SJCRH30 (cell line): ENCODE results near the gene MREG. TPM values are rescaled to one million over a fixed set of nuclear protein-coding genes. Genes with fewer than 3 reads are reported as not detected.

Experiments used
- DNase-seq, 2 experiments: peaks; one replicate each; pipeline ENCODE4 v3.0.0-alpha.2; 2015 to 2020
- H3K27ac ChIP-seq: fragments of 250-450 bp; sonication (Bioruptor Pico); 2 replicates; pipeline ENCODE4 v1.5.1; 2020; ENCODE audit warnings: mild to moderate bottlenecking, moderate library complexity
- H3K27me3 ChIP-seq: fragments of 250-450 bp; sonication (Bioruptor Pico); 2 replicates; pipeline ENCODE4 v1.5.1; 2020; ENCODE audit warnings: mild to moderate bottlenecking, moderate library complexity
- H3K36me3 ChIP-seq: fragments of 250-450 bp; sonication (Bioruptor Pico); 2 replicates; pipeline ENCODE4 v1.5.1; 2020; ENCODE audit warnings: mild to moderate bottlenecking, moderate library complexity
- H3K4me1 ChIP-seq: fragments of 250-450 bp; sonication (Bioruptor Pico); 2 replicates; pipeline ENCODE4 v1.5.1; 2020; ENCODE audit warnings: mild to moderate bottlenecking, moderate library complexity
- H3K4me3 ChIP-seq: fragments of 250-450 bp; sonication (Bioruptor Pico); 2 replicates; pipeline ENCODE4 v1.5.1; 2020; ENCODE audit warnings: mild to moderate bottlenecking, moderate library complexity
- H3K9me3 ChIP-seq: fragments of 250-450 bp; sonication (Bioruptor Pico); replicated peaks from 2 replicates; pipeline ENCODE4 v1.5.1; 2020; ENCODE audit warnings: mild to moderate bottlenecking, moderate library complexity
- total RNA-seq: library from RNA; depleted of rRNA; stranded (reverse); fragments of >200 nt; shearing (Covaris generic); gene quantifications from 2 replicates; pipeline ENCODE4 v1.2.3, GENCODE V29; 2014; rRNA removed

Gene MREG
- total RNA-seq = 10.3 and 11.1 TPM in 2 replicates

- peak; percentile 88 to 90 for DNase-seq
- Histone ChIP-seq H3K4me3 (peak within 1 kb of the TSS; percentile 86), H3K9me3 (no peaks in the 10 kb centered on the region; the same call in 1 of the 2 replicates), H3K27me3 (no peaks in the 10 kb centered on the region), H3K27ac (peak within 1 kb of the TSS; percentile 14; the same call in 1 of the 2 replicates), H3K36me3 (no peaks in the 10 kb centered on the region), H3K4me1 (peaks cover 33% of the 10 kb centered on the region)
Measured at GRCh38 chr2:216013080-216013909, at the start of gene MREG. Gene MREG (minus strand): TSS chr2:216013551. CDS start chr2:216013327, 224 bp downstream.

- DNase-seq = no peak
- H3K27me3 ChIP-seq = no peaks in the 10 kb centered on the region
- H3K4me1 ChIP-seq = no peaks in the 10 kb centered on the region
- H3K27ac ChIP-seq = no peak overlapping the region
- H3K36me3 ChIP-seq = peaks cover 8% of the 10 kb centered on the region
- no peaks in the 10 kb centered on the region for H3K9me3 ChIP-seq
- no peak overlapping the region for H3K4me3 ChIP-seq
Measured at GRCh38 chr2:216059233-216059834, 46.0 kb upstream of the MREG start.

DNA sequence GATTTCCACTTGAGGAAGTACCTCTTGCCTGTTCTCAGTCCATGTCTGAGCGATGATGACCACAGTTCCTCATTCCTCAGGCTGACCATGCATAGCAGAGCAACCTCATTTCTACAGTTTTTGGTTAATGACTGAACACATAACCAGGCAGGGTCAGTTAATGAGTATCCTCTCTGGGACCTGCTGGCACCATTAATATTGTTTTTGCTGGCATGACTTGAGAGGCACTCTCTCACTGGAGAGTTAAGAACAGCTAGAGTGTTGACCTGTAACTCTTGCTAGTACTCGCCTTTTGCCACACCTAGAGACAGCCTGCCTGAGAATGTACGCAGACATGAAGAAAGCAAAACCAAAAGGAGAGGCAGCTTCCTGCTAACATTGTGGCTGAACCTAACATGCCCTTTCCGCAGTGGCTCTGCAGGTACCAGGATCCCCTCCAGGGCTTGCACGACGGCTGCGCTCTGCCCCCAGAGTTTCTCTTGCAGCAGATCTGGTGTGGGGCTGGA lies 44.4 kb upstream of the MREG start:
- H3K4me3 ChIP-seq = no peak overlapping the region
- no peak for DNase-seq
- no peak overlapping the region for H3K27ac ChIP-seq
- H3K27me3 ChIP-seq = no peaks in the 10 kb centered on the region
- H3K4me1 ChIP-seq = no peaks in the 10 kb centered on the region
- peaks cover 8% of the 10 kb centered on the region for H3K36me3 ChIP-seq
- H3K9me3 ChIP-seq = no peaks in the 10 kb centered on the region

GRCh38 chr2:216056739-216057138 lies 43.4 kb upstream of the MREG start:
- H3K27me3 ChIP-seq = no peaks in the 10 kb centered on the region
- no peak overlapping the region for H3K27ac ChIP-seq
- H3K9me3 ChIP-seq = no peaks in the 10 kb centered on the region
- H3K4me3 ChIP-seq = no peak overlapping the region
- no peak for DNase-seq
- peaks cover 8% of the 10 kb centered on the region for H3K36me3 ChIP-seq
- H3K4me1 ChIP-seq = no peaks in the 10 kb centered on the region

GRCh38 chr2:216055680-216056079 lies 42.3 kb upstream of the MREG start:
- Histone ChIP-seq H3K4me3 (no peak overlapping the region), H3K27ac (no peak overlapping the region), H3K9me3 (no peaks in the 10 kb centered on the region), H3K27me3 (no peaks in the 10 kb centered on the region), H3K36me3 (peaks cover 8% of the 10 kb centered on the region), H3K4me1 (no peaks in the 10 kb centered on the region)
- DNase-seq = no peak

DNA sequence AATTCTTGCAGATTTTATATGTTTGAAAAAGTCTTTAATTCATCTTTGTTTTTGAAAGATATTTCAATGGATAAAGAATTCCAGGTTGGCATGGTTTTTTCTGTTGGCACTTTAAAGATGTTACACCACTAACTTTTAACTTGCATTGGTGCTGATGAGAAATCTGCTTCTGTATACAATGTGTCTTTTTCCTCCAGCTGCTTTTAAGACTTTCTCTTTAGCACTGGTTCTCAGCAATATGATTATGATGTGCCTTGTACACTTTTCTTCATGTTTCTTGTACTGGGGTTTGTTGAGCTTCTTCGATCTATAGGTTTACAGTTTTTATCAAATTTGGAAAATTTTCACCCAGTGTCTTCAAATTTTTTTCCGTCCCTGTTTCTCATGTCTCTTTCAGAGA lies 39.1 kb upstream of the MREG start:
- Histone ChIP-seq H3K36me3 (no peaks in the 10 kb centered on the region), H3K4me3 (no peak overlapping the region)
- DNase-seq = no peak

GRCh38 chr2:216051350-216051749 lies 38.0 kb upstream of the MREG start:
- DNase-seq = no peak
- Histone ChIP-seq H3K27me3 (no peaks in the 10 kb centered on the region), H3K9me3 (no peaks in the 10 kb centered on the region), H3K27ac (no peak overlapping the region), H3K36me3 (no peaks in the 10 kb centered on the region), H3K4me3 (no peak overlapping the region), H3K4me1 (no peaks in the 10 kb centered on the region)

More for the DNA sequence above, 39.1 kb upstream of the MREG start:
- no peaks in the 10 kb centered on the region for H3K9me3 ChIP-seq
- H3K4me1 ChIP-seq = no peaks in the 10 kb centered on the region
- no peak overlapping the region for H3K27ac ChIP-seq
- H3K27me3 ChIP-seq = no peaks in the 10 kb centered on the region

GRCh38 chr2:216049452-216049851 lies 36.1 kb upstream of the MREG start:
- Histone ChIP-seq H3K36me3 (no peaks in the 10 kb centered on the region), H3K9me3 (no peaks in the 10 kb centered on the region), H3K27ac (no peak overlapping the region), H3K4me1 (no peaks in the 10 kb centered on the region), H3K4me3 (no peak overlapping the region), H3K27me3 (no peaks in the 10 kb centered on the region)
- no peak for DNase-seq

- Histone ChIP-seq H3K27ac (no peak overlapping the region), H3K4me1 (no peaks in the 10 kb centered on the region), H3K4me3 (no peak overlapping the region), H3K27me3 (no peaks in the 10 kb centered on the region), H3K9me3 (no peaks in the 10 kb centered on the region), H3K36me3 (no peaks in the 10 kb centered on the region)
- no peak for DNase-seq
Measured at GRCh38 chr2:216047397-216047796, 34.0 kb upstream of the MREG start.

DNA sequence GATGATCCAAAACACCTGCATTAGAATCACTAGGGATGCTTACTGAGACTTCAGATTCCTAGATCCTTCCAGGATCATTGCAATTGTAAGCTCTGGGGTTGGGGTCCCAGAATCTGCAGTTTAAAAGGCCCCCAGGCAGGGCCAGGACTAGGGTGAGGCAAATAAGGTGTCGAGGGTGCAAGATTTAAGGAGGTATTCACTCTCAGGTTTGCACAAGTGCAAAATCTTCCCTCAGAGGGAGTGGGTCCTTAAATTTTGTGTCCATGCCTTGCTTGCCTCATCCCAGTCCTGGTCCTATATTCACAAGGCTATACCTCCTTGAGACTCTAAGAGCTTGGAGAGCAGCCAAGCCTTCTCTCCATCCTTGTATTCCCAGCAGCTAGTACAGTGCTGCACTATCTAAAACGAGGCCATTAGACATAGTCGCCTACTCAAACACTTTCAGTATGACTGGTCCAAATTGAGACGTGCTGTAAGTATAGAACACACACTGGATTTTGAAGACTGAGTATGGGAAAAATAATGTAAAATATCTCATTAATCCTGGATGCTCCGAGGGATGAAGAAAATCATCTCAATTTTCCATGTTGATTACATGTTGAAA lies 31.6 kb upstream of the MREG start:
- Histone ChIP-seq H3K27ac (no peak overlapping the region), H3K4me1 (no peaks in the 10 kb centered on the region), H3K36me3 (no peaks in the 10 kb centered on the region), H3K27me3 (no peaks in the 10 kb centered on the region), H3K4me3 (no peak overlapping the region), H3K9me3 (no peaks in the 10 kb centered on the region)
- no peak for DNase-seq

DNA sequence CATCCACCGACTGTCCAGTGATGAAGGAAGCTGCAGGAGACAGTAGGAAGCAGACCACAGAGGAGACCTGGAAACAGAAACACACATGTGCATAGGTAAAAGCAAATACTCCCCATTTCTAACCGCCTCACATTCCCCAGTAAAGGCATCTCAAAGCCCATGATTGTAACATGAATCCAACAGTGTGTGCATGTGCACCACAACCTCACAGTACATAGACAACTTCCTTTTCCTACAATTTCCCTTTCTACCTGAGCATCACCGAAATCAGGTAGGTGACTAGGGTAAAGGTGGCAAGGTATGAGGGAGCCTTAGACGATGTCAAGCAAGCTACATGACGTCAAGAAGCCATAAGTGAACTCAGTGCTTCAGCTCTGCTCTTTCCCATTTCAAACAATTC lies 30.6 kb upstream of the MREG start:
- Histone ChIP-seq H3K27ac (no peak overlapping the region), H3K9me3 (no peaks in the 10 kb centered on the region), H3K4me3 (no peak overlapping the region), H3K36me3 (0 out of 2 replicates have a peak, but pooled peaks cover 2% of the 10 kb centered on the region), H3K27me3 (no peaks in the 10 kb centered on the region), H3K4me1 (no peaks in the 10 kb centered on the region)
- DNase-seq = no peak

DNA sequence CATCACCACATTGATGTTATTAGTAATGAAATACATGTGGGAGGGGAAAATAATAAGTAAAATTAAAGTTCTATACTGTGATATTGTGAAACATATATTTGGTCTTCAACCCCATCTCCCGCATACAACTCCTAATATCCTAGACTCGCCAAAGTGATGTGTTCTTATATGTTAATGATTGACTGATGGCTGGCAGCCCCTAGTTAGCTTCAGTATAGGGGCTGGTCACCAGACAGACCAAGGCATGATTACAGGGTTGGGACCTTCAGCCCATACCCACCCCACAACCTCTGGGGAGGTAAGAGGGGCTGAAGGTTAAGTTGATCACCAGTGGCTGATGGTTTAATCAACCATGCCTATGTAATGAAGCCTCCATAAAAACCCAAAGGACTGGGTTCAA lies 28.1 kb upstream of the MREG start:
- no peaks in the 10 kb centered on the region for H3K4me1 ChIP-seq
- DNase-seq = no peak
- H3K36me3 ChIP-seq = 0 out of 2 replicates have a peak, but pooled peaks cover 2% of the 10 kb centered on the region
- no peak overlapping the region for H3K4me3 ChIP-seq
- no peaks in the 10 kb centered on the region for H3K9me3 ChIP-seq
- H3K27ac ChIP-seq = no peak overlapping the region
- H3K27me3 ChIP-seq = no peaks in the 10 kb centered on the region

DNA sequence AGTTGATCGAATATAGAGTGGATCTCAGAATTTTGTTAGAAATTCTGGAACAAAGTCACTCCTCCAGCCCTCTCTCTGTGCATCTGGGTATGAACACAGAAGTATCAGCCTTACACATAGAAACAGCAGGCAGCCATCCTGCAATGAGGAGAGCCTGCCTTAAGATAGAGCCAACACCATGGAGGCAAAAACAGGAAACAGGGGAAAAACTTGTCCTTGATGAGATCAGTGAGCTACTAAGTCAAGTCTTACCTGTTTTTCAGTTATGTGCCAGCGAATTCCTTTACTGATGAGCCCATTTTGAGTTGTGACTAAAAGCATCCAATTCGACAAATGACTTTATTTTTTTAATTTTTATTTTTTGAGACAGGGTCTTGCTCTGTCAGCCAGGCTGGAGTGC lies 26.6 kb upstream of the MREG start:
- Histone ChIP-seq H3K36me3 (0 out of 2 replicates have a peak, but pooled peaks cover 2% of the 10 kb centered on the region), H3K27me3 (no peaks in the 10 kb centered on the region), H3K4me3 (no peak overlapping the region), H3K4me1 (no peaks in the 10 kb centered on the region), H3K9me3 (no peaks in the 10 kb centered on the region), H3K27ac (no peak overlapping the region)
- DNase-seq = no peak

DNA sequence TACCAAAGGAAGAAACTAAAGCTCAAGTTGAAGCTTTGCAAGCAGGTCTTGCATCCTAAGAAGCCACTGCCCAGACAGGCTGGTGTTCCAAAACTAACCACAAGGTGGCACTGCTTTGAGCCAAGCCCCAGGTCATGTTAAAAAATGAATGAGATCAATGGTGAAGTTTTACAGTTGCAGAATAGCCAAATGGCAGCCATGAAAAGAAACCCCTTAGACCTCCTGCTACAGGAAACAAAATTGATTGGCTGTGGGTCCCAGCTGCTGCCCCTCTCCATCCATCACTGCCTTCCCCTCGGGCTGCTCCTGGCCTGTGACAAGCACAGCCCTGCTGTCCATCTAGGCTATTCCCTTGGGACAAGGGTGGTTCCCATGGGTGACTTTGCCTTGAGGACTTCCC lies 20.7 kb upstream of the MREG start:
- H3K4me3 ChIP-seq = no peak overlapping the region
- H3K9me3 ChIP-seq = no peaks in the 10 kb centered on the region
- no peak overlapping the region for H3K27ac ChIP-seq
- no peaks in the 10 kb centered on the region for H3K36me3 ChIP-seq
- H3K4me1 ChIP-seq = no peaks in the 10 kb centered on the region
- DNase-seq = peak; percentile 56 to 84
- no peaks in the 10 kb centered on the region for H3K27me3 ChIP-seq

DNA sequence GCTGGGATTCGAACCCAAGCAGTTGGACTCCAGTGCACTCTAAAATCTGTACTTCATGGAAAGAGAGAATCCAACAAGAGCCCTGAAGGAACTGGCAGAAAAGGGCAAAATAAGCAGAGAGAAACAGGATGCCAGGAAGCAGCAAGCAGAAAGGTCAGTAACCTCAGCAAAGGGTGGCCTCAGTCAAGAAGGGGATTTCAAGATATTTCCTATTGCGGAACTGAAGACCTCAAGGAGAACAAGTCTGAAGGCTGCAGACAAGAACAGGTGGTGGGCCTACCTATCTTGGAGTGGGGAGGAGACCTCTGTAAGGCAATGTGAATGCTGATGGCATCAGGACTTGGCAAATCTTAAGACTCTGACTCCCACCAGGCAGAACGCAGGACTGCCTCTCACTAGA lies 20.1 kb upstream of the MREG start:
- Histone ChIP-seq H3K9me3 (no peaks in the 10 kb centered on the region), H3K4me3 (no peak overlapping the region), H3K4me1 (no peaks in the 10 kb centered on the region), H3K36me3 (no peaks in the 10 kb centered on the region), H3K27ac (no peak overlapping the region), H3K27me3 (no peaks in the 10 kb centered on the region)
- no peak for DNase-seq
